Measurements from ENCODE around the gene RHOU. TPM values are rescaled to one million over a fixed set of nuclear protein-coding genes. Genes with fewer than 3 reads are reported as not detected.

RHOU gene
- total RNA-seq, 1 donor from 2014 or later: 6.1 TPM

DNA sequence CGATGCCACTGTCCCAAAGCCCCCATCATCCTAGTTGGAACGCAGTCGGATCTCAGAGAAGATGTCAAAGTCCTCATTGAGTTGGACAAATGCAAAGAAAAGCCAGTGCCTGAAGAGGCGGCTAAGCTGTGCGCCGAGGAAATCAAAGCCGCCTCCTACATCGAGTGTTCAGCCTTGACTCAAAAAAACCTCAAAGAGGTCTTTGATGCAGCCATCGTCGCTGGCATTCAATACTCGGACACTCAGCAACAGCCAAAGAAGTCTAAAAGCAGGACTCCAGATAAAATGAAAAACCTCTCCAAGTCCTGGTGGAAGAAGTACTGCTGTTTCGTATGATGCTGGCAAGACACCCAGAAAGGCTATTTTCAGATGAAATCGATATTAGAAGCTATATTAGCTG, 8.1 kb downstream of the RHOU start:
- H4K20me1 ChIP-seq (ENCODE audit: insufficient read depth, low read length): no peaks in the 10 kb centered on the region
- H3K4me2 ChIP-seq (ENCODE audit: low read length): no peak overlapping the region
- no peaks in the 10 kb centered on the region for H3K4me1 ChIP-seq (ENCODE audit: insufficient read depth, low read length)
- H3K27me3 ChIP-seq (ENCODE audit: insufficient read depth, low read length): peaks cover 6% of the 10 kb centered on the region
- Mint-ChIP-seq H3K27me3 (ENCODE audit: low read depth, unreplicated experiment) (peaks cover 31% of the 10 kb centered on the region), H3K9me3 (ENCODE audit: unreplicated experiment) (peaks cover 5% of the 10 kb centered on the region), H3K27ac (ENCODE audit: unreplicated experiment) (no peak overlapping the region), H3K36me3 (ENCODE audit: low read depth, unreplicated experiment) (peaks cover 9% of the 10 kb centered on the region), H3K4me1 (ENCODE audit: low read depth, unreplicated experiment) (peaks cover under 1% of the 10 kb centered on the region), H3K4me3 (ENCODE audit: unreplicated experiment) (no peak overlapping the region)
- TF ChIP-seq EZH2 (IDR thresholded peaks at IDR 0.05; ENCODE audit: insufficient read depth, low read length): no peak
- no peak for TF ChIP-seq CTCF (IDR thresholded peaks at IDR 0.05; ENCODE audit: insufficient read depth, low read depth, low read length)
- no peaks in the 10 kb centered on the region for H3K9me3 ChIP-seq (ENCODE audit: insufficient read depth, low read depth, low read length)
- H2AFZ ChIP-seq (ENCODE audit: low read depth, low read length): no peak overlapping the region
- no peak overlapping the region for H3K4me3 ChIP-seq (ENCODE audit: insufficient read depth, low read depth, low read length)
- no peak overlapping the region for H3K9ac ChIP-seq (ENCODE audit: low read length)
- DNase-seq (ENCODE audit: low read depth) (no peak), FAIRE-seq (no peak)
- H3K27ac ChIP-seq (ENCODE audit: low read depth, low read length): no peak overlapping the region
- H3K36me3 ChIP-seq (ENCODE audit: insufficient read depth, low read length): no peaks in the 10 kb centered on the region
- no peaks in the 10 kb centered on the region for H3K79me2 ChIP-seq (ENCODE audit: insufficient read depth, low read length)

- TF ChIP-seq CTCF (IDR thresholded peaks at IDR 0.05; ENCODE audit: insufficient read depth, low read depth, low read length) (no peak), EZH2 (IDR thresholded peaks at IDR 0.05; ENCODE audit: insufficient read depth, low read length) (no peak)
- no peak overlapping the region for H3K9ac ChIP-seq (ENCODE audit: low read length)
- no peak overlapping the region for H3K4me2 ChIP-seq (ENCODE audit: low read length)
- H3K27ac ChIP-seq (ENCODE audit: low read depth, low read length): no peak overlapping the region
- Mint-ChIP-seq H3K4me1 (ENCODE audit: low read depth, unreplicated experiment) (peaks cover 6% of the 10 kb centered on the region), H3K9me3 (ENCODE audit: unreplicated experiment) (peaks cover 5% of the 10 kb centered on the region), H3K36me3 (ENCODE audit: low read depth, unreplicated experiment) (peaks cover 9% of the 10 kb centered on the region), H3K27ac (ENCODE audit: unreplicated experiment) (no peak overlapping the region), H3K4me3 (ENCODE audit: unreplicated experiment) (no peak overlapping the region), H3K27me3 (ENCODE audit: low read depth, unreplicated experiment) (peaks cover 36% of the 10 kb centered on the region)
- no peaks in the 10 kb centered on the region for H3K4me1 ChIP-seq (ENCODE audit: insufficient read depth, low read length)
- H3K27me3 ChIP-seq (ENCODE audit: insufficient read depth, low read length): peaks cover 6% of the 10 kb centered on the region
- DNase-seq (ENCODE audit: low read depth) (no peak), FAIRE-seq (no peak)
- H3K36me3 ChIP-seq (ENCODE audit: insufficient read depth, low read length): no peaks in the 10 kb centered on the region
- no peak overlapping the region for H2AFZ ChIP-seq (ENCODE audit: low read depth, low read length)
- no peaks in the 10 kb centered on the region for H4K20me1 ChIP-seq (ENCODE audit: insufficient read depth, low read length)
- H3K4me3 ChIP-seq (ENCODE audit: insufficient read depth, low read depth, low read length): no peak overlapping the region
- H3K79me2 ChIP-seq (ENCODE audit: insufficient read depth, low read length): no peaks in the 10 kb centered on the region
- no peaks in the 10 kb centered on the region for H3K9me3 ChIP-seq (ENCODE audit: insufficient read depth, low read depth, low read length)
Observed at GRCh38 chr1:228744356-228744755, 9.1 kb downstream of the RHOU start.

DNA sequence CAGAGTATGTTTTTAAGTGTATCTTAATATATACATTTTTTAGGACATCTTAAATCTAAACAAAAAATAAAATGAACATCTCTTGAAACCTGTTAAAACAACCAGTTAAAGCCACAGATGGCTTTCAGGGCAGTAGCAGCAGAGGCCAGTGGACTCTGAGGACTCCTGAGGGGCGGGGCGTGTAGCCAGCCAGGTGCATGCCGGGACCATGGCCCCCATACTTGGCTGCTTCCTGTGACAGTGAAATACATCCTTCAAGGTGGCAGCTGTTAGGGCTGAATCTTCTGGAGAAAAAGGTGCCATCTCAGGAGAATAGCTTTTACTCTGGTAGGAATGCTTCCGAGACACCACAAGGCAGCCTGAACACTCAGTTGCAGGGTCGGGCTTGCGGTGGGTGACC, 9.6 kb downstream of the RHOU start:
- Mint-ChIP-seq H3K4me1 (ENCODE audit: low read depth, unreplicated experiment) (peaks cover 6% of the 10 kb centered on the region), H3K9me3 (ENCODE audit: unreplicated experiment) (peaks cover 5% of the 10 kb centered on the region), H3K27me3 (ENCODE audit: low read depth, unreplicated experiment) (peaks cover 36% of the 10 kb centered on the region), H3K27ac (ENCODE audit: unreplicated experiment) (no peak overlapping the region), H3K4me3 (ENCODE audit: unreplicated experiment) (no peak overlapping the region), H3K36me3 (ENCODE audit: low read depth, unreplicated experiment) (peaks cover 9% of the 10 kb centered on the region)
- Histone ChIP-seq H3K36me3 (ENCODE audit: insufficient read depth, low read length) (no peaks in the 10 kb centered on the region), H3K79me2 (ENCODE audit: insufficient read depth, low read length) (no peaks in the 10 kb centered on the region), H4K20me1 (ENCODE audit: insufficient read depth, low read length) (no peaks in the 10 kb centered on the region), H3K4me2 (ENCODE audit: low read length) (no peak overlapping the region), H3K4me1 (ENCODE audit: insufficient read depth, low read length) (no peaks in the 10 kb centered on the region), H3K9ac (ENCODE audit: low read length) (no peak overlapping the region), H3K27ac (ENCODE audit: low read depth, low read length) (no peak overlapping the region), H2AFZ (ENCODE audit: low read depth, low read length) (no peak overlapping the region), H3K9me3 (ENCODE audit: insufficient read depth, low read depth, low read length) (no peaks in the 10 kb centered on the region), H3K4me3 (ENCODE audit: insufficient read depth, low read depth, low read length) (no peak overlapping the region), H3K27me3 (ENCODE audit: insufficient read depth, low read length) (peaks cover 6% of the 10 kb centered on the region)
- TF ChIP-seq EZH2 (IDR thresholded peaks at IDR 0.05; ENCODE audit: insufficient read depth, low read length): no peak
- no peak for TF ChIP-seq CTCF (IDR thresholded peaks at IDR 0.05; ENCODE audit: insufficient read depth, low read depth, low read length)
- DNase-seq (ENCODE audit: low read depth): no peak
- no peak for FAIRE-seq

Data from astrocyte (in vitro differentiated cells and primary cell).